GM18526 (cell line): ENCODE measurements around the gene HCRTR1.

Source experiments
- POLR2A ChIP-seq: IDR thresholded peaks from 3 replicates; pipeline ENCODE4 v1.6.1; 2011; ENCODE audit not compliant: insufficient read length; ENCODE audit errors: extremely low read depth

The HCRTR1 gene

DNA sequence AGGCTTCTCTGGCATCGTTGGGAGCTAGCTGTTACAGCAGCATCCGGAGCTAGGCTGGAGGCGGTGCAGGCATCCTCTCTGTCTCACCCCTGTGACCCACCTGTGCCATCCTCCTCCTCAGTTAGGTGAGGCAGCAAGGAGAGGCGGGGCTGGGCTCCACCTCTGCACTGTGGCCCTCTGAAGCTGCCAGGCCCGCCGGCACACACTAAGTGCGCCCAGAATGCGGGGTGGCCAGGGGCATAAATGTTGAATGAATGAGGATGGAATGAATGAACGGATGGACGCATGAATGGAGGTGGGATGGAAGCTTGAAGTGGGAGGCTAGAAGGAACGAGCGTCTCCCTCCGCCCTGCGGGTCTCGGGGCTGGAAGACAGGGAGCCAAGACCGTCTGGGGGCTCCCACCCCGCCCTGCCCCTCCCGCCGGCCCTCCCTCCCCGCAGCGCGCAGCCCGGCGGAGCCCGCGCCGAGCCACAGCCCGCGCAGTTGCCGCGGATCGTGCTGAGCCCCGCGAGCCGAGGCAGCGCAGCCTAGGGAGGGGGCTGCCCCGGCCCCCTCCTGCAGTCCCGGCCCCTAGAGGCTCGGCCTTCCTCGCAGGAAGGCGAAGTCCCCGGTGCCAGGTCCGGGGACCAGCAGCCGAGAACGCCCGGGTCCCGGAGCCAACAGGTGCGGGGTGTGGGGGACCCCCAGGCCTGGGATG lies at the start of gene HCRTR1:
TSS of gene HCRTR1 (plus strand) at position 472 of the 698 bp plus-strand sequence. CDS start 1,504 bp downstream, outside the sequence.
- TF ChIP-seq POLR2A, result no peak

DNA sequence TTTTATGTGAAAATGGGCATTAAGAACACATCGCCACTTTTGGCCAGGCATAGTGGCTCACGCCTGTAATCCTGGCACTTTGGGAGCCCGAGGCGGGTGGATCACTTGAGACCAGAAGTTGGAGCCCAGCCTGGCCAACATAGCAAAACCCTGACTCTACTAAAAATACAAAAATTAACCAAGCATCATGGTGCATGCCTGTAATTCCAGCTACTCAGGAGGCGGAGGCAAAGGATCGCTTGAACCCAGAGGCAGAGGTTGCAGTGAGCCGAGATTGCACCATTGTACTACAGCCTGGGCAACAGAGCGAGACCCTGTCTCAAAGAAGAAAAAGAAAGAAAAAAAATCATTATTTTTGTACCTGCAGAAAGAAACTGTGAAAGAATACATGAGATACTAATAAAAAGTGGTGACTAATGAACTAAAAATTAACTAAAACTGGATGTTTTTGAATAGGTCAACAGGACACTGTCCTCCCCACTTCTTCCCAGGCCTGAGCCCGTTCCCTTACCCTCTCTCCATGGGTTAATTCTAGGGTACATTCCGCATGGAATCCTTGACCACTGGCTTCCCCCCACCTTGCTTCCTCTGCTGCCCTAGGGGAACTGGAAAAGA lies 49.4 kb upstream of the HCRTR1 start:
- TF ChIP-seq POLR2A, result no peak

DNA sequence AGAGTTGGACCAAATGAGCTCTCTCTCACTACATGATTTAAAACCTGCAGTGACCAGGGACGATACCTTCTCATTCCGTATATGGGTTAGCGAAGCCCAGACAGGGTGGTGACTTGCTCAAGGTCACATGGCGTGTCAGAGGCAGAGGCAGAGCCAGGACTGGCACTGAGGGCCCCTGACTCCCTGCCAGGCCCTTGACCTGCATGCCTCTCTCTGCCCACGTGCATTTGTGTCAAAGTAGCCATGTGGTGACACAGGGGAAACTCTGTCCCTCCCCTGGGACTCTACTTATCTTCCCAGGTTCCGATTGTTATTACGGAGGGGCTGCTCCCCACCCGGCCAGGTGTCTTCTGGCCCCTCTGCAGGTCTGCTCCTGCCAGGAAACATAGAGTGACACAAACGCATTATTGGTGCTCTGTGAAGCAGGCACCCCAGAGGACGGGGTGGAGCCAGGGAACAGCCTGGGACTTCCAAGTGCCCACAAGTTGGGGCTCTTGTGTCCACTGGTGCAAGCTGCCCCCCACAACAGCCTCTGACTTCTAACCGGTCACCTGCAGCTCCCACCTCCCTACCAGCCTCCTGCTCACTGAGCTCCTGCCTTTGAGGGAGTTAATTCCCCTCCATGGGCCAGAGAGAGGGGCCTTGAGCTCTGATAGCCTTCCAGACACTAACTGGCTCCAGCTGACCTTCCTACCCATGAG lies 48.4 kb upstream of the HCRTR1 start:
- TF ChIP-seq POLR2A, result no peak

DNA sequence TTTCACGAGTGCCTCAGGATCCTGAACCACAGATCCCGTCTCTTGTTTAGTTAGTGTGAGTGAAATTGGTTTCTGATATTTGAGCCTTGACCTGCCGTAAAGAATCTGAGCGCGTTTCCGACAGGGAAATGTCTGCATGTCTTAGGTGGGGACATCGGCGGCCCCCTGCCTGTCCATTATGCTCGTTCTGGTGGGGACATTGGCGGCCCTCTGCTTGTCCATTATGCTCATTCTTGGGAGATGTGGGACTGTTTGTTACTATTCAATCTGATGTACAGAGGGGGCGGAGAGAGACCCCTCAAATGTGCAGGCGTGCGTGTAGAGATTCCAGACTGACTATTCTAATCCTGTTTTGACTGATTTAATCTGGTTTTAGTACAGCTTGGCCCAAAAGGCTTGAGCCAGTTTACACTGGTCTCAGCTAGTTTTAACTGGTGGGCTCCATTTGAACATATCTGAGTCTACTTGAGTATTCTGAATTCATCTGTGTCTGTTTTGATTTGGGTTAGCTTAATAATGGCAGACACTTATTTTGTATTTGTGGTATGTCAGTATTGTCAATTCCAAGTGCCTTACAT lies 47.8 kb upstream of the HCRTR1 start:
- no peak for TF ChIP-seq POLR2A

DNA sequence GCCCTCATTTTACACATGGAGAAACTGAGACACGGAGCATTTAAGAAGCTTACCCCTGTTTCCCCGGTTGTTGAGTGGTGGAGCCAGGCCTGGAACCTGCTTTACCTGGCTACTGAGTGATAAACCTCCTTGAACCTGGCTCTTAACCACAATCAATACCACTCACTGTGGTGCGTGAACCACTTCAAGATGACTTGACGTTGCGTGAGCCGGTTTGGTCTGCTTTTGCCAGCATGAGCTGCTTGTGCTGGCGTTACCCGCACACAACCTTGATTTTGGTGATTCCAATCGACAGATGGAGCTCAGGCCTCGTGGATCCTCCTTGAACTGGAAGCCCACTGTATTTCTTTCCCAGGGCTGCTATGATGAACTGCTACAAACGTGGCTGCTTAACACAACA lies 47.3 kb upstream of the HCRTR1 start:
- TF ChIP-seq POLR2A, result no peak

DNA sequence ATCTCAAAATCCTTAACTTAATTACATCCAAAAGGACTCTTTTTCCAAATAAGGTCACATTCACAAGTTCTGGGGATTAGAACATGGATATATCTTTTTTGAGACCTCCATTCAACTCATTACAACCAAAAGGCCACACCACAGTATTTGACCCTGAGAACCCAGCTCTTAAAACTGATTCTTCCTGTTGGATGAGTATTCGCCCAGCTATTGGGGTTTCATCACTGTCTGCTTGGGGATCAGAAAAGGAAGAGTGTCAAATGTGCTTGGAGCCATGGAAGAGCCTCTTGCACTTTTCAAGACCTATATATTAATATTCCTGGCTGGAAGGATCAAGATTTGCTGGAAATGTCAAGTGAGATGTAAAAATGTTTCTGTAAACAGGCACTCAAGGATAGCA lies 46.6 kb upstream of the HCRTR1 start:
- TF ChIP-seq POLR2A, result no peak

DNA sequence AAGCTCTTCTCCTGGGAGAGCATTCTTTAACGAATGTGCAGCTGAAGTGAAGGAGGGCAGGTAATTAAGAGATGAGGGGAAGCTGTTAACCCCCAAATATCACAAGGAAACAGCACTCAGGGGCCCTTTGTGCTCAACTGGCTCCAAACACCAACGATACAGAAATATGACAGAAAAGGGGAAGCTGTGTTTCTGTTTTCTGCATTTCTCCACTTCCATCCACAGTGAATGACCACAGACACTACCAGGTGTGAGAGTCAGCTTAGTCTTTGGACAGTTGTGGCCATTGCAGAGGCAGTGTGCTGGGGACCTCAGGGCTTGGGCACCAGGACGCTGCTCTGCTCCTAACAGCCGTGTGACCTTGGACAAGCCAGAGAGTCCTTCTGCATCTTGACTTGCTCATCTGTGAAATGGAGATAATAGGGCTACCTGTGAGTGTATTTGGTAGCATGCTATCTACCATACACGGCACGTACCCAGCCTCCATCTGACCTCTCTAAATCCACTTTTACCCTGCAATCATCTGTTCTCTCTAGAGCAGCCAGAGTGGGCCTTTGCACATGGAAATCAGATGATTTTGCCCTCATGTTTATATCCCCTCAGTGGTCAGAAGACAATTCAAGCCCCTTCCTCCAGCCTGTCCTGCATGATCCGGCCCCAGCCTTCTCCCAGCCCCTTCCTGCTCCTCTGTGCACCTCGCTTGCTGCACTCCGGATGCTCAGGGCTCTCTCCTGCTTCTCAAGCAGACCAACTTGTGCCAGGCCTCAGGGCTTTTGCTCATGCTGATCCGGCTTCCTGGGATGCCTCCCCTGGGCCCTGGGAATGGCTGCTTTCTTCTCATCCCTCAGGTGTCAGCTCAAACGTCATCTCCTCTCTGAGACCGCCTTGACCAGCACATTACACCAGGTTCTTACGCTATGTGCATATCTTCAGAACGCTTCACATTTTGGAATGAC lies 45.9 kb upstream of the HCRTR1 start:
- no peak for TF ChIP-seq POLR2A

DNA sequence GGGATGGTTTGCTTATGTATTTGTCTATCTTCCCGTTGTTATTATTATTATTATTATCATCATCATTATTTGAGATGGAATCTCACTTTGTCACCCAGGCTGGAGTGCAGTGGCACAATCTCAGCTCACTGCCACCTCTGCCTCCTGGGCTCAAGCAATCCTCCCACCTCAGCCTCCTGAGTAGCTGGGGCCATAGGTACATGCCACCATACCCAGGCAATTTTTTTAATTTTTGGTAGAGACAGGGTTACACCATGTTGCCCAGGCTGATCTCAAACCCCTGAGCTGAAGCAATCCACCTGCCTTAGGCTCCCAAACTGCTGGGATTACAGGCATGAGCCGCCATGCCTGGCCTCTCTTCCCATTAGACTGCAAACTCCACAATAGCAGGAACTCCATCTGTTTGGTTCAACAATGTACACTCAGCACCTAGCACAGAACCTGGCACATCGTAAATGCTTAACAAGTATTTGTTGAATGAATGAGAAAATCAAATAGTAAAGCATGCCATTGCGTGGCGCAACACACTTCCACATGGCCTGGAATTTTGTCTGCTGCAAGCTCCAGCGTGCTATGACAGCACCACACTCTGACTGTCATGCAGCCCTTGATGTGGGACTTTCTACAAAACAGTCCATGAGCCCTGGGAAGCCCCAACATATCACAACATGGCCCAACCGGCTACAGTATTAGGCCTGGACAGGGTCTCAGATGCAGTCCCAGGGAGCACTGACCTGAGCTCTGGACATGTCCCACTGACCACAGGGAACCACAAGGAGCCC lies 45.0 kb upstream of the HCRTR1 start:
- TF ChIP-seq POLR2A, result no peak

DNA sequence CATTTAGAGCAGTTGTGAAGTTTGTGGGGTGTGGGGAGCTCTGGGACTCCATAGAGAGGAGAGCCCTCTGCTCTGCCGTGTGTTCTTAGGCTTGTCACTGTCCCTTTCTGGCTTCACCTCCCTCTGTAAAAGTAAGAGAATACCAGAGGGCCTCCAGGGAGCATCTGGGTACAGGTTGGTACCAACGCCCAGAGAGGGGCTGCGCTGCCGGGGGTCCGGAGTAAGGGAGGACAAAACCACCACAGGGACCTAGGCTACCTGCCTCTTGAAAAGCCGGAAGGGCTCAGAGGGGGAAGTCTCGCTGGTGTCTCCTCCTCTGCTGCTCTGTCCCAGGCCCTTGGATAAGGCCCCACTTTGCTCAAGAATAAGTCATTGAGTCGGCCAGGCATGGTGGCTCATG lies 44.2 kb upstream of the HCRTR1 start:
- no peak for TF ChIP-seq POLR2A

DNA sequence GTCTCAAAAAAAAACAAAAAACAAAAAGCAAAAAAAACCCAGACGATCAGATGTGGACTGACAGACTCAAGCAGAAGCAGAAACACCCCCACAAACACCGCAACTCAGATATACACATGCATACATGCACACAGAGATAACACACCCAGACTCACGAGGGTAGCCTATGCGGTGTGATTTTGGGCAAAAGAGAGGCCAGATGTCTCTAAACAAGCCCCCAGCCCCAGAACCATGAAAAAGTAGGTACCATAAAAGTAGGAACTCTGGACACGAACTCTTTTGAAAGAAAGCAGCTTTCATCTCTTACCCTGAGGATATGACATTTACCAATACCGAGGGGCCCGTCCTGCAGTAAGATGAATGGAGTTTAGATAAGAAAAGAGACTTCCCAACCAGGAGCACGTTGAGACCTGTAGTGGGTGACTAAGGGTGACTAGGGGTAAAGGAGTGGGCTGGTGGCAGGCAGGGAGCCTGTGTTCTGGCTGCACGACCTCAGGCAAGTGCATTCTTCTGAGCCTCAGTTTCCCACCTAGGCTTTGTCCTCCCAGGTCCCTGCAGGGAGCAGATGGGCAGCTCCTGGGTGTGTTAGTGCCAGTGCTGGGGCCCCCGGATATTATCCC lies 42.6 kb upstream of the HCRTR1 start:
- no peak for TF ChIP-seq POLR2A

DNA sequence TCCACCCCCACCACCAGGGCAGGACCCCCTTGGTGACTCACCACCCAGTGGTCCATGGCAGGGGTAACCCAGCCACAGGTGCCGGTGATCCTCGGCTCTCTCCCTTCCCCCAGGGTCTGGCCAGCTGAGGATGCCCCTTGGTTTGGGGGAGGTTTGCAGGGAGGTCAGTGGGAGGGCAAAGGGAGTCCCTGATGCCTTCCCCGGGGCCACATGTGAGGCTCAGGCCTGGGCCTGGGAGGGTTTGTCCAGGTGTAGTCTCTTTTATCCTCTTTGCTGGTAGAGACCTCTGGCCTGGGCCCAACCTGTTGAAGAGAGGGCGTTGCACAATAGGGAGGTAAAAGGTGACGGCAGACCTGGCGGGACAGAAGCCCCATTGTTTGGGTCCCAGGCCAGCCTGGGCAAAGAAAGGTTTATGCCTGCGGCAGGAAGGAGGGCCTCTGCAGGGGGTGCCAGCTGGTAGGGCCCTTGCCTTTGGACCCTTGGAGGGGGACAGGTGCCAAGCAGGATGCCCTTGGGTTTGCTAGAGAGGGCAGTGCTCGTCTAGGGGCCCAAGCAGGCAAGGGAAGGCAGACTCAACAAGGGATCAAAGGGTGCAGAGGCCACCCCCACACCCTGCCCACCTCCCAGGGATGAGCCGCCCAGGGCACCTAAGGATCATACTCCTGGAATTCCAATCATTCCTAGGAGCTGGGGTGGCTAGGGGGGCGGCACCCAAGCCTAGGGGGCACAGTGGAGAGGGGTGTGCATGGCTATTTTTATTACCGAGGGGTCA lies 41.9 kb upstream of the HCRTR1 start:
- no peak for TF ChIP-seq POLR2A

DNA sequence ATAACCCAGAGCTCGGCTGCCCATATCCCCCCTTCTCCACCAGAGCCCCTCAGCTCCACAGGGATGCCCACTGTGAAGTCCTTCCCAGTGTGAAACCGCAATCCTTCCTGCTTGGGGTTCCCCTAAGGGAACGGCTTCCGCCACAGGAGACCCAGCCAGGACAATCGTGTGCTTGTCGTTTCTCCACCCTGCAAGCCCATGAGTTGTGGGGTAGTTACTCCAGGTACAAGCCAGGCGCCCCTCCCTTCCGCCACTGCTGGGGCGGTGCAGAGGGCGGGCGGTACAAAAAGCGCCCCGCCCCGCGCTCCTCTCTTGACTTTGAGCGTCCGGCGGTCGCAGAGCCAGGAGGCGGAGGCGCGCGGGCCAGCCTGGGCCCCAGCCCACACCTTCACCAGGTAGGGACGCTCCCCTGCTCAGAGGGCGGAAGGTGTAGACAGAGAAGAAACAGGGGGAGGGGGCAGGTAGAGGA lies 41.3 kb upstream of the HCRTR1 start, which contains the start of gene TINAGL1:
TSS of gene TINAGL1 (plus strand) at position 315 of the 469 bp plus-strand sequence. CDS start 634 bp downstream, outside the sequence.
- TF ChIP-seq POLR2A, result no peak
